Progenitor cell of endocrine pancreas (in vitro differentiated cells): ENCODE results near the gene BEST1. TPM values are rescaled to one million over a fixed set of nuclear protein-coding genes. Genes with fewer than 3 reads are reported as not detected.
A peak's percentile ranks its signal among the peaks of the same experiment; 100 is the strongest.

Source experiments
- DNase-seq: peaks from one replicate; pipeline ENCODE4 v3.0.0; 2021; ENCODE audit warnings: low spot score; ENCODE audit not compliant: unreplicated experiment
- H3K27ac Mint-ChIP-seq: 2 replicates; pipeline ENCODE4 v1.8.0; 2021; ENCODE audit warnings: mild to moderate bottlenecking, moderate library complexity, mixed read lengths
- H3K27me3 Mint-ChIP-seq: 2 replicates; pipeline ENCODE4 v1.8.0; 2021; ENCODE audit warnings: mixed read lengths
- H3K36me3 Mint-ChIP-seq: 2 replicates; pipeline ENCODE4 v1.8.0; 2022; ENCODE audit warnings: mixed read lengths; ENCODE audit not compliant: insufficient read depth
- H3K4me1 Mint-ChIP-seq: 2 replicates; pipeline ENCODE4 v1.8.0; 2021; ENCODE audit warnings: low read depth, mixed read lengths
- H3K4me3 Mint-ChIP-seq: 2 replicates; pipeline ENCODE4 v1.8.0; 2021; ENCODE audit warnings: low read depth, mild to moderate bottlenecking, moderate library complexity, mixed read lengths
- H3K9me3 Mint-ChIP-seq: 2 replicates; pipeline ENCODE4 v1.8.0; 2021; ENCODE audit warnings: low read depth, mixed read lengths
- total RNA-seq: library from RNA; stranded (reverse); gene quantifications from 2 replicates; pipeline ENCODE4 v1.2.1, GENCODE V29; 2021
- TF ChIP-seq, protein P1 (sequence below): fragments of 200-600 bp; sonication (generic); IDR thresholded peaks from one replicate; pipeline ENCODE4 v1.5.0; 2021; ENCODE audit warnings: antibody characterized with exemption, mild to moderate bottlenecking; ENCODE audit not compliant: unreplicated experiment

Gene BEST1
- total RNA-seq, 1 donor from 2014 or later: 0.34 TPM

DNA sequence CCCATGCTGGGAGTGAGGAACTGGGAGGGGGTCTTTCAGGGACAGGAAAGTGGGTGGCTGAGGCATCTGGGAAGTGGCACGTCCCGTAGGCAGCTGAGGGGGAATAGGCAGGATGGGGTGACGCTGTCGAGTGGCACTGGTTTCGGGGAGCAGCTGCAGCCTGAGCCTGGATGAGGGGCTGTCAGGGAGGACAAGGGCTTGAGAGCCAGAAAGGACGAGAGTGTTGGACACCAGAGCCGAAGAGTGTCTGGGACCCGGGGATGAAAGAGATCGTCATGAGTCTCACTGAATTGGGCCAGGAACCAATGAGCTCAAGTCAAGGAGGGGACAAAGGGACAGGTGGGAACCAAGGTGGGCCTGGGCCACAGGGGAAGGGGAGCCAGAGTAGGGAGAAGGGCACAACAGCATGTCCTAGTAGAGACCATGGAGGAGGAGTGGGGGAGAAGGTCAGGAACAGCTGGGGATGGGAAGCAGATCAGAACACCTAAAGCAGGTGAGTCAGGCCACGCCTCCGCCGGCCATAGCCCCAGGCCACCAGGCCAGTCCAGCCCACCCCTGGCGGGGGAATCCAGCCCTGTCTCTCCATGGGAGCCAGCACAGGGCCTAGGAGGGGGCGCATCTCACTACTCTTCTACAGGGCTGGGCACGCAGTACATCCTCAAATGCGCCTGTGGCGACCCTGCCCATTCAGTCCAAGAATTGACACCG is 37.0 kb upstream of the BEST1 start:
- peaks cover 43% of the 10 kb centered on the region for H3K27me3 Mint-ChIP-seq

DNA sequence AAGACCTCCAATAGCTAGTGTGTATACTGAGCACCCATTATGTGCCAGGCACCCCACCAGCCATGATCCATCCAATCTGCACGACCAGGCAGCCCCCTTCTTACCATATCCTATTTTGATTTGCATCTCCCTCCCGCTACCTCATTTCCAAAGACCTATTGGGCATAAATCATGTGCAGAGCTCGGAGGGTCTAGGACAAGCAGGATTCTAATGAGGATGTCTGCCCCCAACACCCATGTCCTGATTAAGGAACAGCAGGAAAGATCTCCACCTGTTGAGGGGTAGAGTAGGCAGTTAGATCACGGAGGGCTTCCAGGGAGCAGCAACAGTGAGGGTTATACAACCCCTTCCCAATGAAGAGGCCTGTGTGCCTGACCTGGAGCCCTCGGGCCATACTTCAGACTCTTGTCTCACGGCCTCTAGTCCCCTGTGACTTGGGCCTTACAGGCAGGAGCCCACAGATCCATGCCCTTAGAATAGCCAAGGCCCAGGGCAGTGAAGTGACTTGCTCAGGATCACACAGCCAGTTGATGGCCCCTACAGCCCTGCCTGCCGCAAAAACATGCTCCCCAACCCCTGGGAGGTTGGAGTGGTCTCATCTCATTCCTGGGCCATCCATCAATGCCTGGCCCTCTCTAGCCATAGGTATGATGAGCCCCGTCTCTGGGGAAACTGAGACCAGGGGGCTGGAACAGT is 36.3 kb upstream of the BEST1 start:
- H3K4me1 Mint-ChIP-seq: peaks cover 7% of the 10 kb centered on the region
- H3K27me3 Mint-ChIP-seq: peaks cover 50% of the 10 kb centered on the region

More for the DNA sequence above, 37.0 kb upstream of the BEST1 start:
- Mint-ChIP-seq H3K4me1 (peaks cover 5% of the 10 kb centered on the region), H3K36me3 (no peaks in the 10 kb centered on the region), H3K9me3 (no peaks in the 10 kb centered on the region), H3K27ac (no peak overlapping the region), H3K4me3 (no peak overlapping the region)
- no peak for DNase-seq
- TF ChIP-seq, protein P1, sequence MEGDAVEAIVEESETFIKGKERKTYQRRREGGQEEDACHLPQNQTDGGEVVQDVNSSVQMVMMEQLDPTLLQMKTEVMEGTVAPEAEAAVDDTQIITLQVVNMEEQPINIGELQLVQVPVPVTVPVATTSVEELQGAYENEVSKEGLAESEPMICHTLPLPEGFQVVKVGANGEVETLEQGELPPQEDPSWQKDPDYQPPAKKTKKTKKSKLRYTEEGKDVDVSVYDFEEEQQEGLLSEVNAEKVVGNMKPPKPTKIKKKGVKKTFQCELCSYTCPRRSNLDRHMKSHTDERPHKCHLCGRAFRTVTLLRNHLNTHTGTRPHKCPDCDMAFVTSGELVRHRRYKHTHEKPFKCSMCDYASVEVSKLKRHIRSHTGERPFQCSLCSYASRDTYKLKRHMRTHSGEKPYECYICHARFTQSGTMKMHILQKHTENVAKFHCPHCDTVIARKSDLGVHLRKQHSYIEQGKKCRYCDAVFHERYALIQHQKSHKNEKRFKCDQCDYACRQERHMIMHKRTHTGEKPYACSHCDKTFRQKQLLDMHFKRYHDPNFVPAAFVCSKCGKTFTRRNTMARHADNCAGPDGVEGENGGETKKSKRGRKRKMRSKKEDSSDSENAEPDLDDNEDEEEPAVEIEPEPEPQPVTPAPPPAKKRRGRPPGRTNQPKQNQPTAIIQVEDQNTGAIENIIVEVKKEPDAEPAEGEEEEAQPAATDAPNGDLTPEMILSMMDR: no peak

DNA sequence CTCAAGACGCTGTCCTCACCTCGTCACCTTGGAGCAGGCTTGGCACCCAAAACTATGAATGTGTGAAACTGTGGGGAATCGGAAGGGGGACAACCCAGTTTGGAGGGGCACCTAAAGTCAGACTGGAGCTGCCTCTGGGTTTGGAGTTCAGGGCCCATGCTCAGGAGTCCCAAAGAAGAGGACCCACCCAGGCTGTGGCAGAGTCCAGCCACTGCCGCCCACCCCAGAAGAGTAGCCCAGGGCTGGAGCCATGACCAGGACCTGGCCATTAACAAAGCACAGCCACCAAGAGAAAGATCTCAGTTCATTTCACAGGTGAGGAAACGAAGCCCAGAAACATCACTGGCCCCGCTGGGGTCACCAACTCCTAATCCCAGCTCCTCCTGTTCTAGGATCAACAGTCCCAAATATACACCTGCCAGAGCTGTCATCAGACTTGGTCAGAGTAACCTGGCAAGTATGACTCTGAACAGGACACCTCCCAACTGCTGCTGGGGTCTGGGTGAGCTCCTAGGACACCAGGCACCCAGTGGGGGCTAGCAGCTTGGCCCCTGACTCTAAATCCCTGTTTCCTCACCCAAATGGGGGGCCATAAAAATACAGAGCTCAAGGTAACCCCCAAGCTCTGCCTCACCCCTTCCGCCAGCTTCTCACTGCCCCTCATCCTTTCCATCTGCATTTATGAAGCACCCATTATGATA is 35.5 kb upstream of the BEST1 start:
- no peak overlapping the region for H3K4me3 Mint-ChIP-seq
- peaks cover 58% of the 10 kb centered on the region for H3K27me3 Mint-ChIP-seq
- no peaks in the 10 kb centered on the region for H3K36me3 Mint-ChIP-seq
- H3K27ac Mint-ChIP-seq: no peak overlapping the region
- no peak for DNase-seq
- no peaks in the 10 kb centered on the region for H3K9me3 Mint-ChIP-seq
- peaks cover 7% of the 10 kb centered on the region for H3K4me1 Mint-ChIP-seq
- TF ChIP-seq, protein P1: no peak

More for the DNA sequence above, 36.3 kb upstream of the BEST1 start:
- Mint-ChIP-seq H3K27ac (no peak overlapping the region), H3K36me3 (no peaks in the 10 kb centered on the region), H3K9me3 (no peaks in the 10 kb centered on the region), H3K4me3 (no peak overlapping the region)
- no peak for DNase-seq
- TF ChIP-seq, protein P1: no peak

DNA sequence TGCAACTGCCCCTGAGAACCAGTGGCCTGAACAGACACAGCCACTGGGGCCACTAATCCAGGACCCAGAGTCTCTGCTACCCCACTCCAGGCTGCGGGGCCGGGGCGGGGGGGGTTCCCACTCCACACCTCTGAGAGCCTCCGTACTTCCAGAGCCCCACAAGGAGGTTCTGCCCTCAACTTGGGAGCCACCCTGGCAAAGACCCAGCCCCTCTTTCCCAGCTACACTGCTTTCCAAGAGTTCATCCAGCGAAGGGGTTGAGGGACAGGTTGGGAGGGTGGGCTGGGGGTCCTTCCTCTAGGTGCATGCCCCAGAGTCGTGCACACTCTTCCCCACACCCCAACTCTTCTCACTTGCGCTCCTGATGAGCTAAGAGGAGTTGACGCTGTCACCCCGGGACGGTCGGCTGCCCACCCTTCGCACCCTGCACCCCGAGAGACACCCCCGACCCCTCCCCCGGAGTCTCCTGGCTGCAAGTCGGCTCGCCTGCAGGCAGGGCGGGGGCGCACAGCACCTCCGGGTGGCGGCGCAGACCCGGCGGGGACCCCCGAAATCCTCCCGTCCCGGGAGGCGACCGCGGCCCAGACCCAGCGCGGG is 33.3 kb upstream of the BEST1 start:
- peaks cover 10% of the 10 kb centered on the region for H3K4me1 Mint-ChIP-seq
- H3K4me3 Mint-ChIP-seq: peak overlapping the region; percentile 51
- no peaks in the 10 kb centered on the region for H3K9me3 Mint-ChIP-seq
- no peaks in the 10 kb centered on the region for H3K36me3 Mint-ChIP-seq
- no peak overlapping the region for H3K27ac Mint-ChIP-seq
- peaks cover 60% of the 10 kb centered on the region for H3K27me3 Mint-ChIP-seq
- TF ChIP-seq, protein P1: no peak
- no peak for DNase-seq
